Pons (tissue), 1 donor: ENCODE data around the gene ROCK1.
"Not testable (repeated sequence)": the region's sequence is repeated elsewhere in the genome, so short reads cannot be mapped to it uniquely, and the experiment has no call there.

ENCODE experiments used
- DNase-seq: peaks from one replicate; pipeline ENCODE4 v3.0.0-alpha.2; 2016; ENCODE audit warnings: low spot score

The ROCK1 gene

DNA sequence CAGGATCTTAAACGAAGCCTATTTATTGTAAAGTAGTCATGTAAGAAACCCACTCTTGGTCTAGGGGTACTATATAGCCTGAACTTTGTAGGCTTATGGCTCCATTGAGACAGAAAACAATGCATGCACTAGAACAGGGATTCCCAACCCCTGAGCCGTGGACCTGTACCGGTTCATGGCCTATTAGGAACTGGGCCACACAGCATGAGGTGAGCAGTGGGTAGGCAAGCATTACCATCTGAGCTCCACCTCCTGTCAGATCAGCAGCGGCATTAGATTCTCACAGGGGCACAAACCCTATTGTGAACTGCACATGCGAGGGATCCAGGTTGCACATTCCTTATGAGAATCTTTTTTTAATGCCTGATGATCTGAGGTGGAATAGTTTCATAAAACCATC is 59.2 kb downstream of the ROCK1 start:
- DNase-seq = no peak

DNA sequence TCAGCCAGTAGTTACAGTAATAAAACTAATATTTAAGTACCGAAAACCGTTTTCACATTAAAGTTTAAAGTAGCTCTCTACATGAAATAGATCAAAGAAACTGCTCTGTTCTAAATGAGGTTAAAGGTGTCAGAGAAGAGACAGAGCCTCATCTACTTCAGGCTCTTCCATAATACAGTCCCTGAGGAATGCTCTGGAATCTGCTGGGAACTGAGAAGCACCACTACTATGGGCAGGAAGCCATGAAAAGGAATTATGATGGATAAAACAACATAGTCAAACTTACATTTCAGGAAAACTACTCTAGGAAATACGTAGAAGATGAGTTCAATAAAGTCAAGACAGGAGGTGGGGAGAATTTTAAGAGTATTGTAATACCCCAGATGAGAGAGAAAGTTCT is 60.0 kb downstream of the ROCK1 start:
- no peak for DNase-seq

DNA sequence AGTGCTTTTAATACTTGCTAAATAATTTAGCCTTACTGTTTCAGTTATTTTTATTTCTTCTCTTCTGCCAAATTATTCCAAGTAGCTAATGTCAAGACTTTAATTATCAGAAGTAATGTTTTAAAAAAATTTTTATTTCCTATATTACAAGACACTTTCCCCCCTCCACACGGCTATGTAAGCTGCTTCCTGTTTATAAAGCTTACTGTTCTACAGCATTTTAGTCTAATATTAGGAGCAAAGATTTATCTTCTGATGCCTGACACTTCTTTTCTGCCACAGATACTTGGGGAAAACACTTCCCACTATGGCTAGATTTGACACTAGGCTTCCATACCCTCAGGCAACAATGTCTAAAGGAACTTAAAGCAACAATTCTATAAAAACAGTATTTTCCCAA is 62.3 kb downstream of the ROCK1 start:
- DNase-seq = no peak

DNA sequence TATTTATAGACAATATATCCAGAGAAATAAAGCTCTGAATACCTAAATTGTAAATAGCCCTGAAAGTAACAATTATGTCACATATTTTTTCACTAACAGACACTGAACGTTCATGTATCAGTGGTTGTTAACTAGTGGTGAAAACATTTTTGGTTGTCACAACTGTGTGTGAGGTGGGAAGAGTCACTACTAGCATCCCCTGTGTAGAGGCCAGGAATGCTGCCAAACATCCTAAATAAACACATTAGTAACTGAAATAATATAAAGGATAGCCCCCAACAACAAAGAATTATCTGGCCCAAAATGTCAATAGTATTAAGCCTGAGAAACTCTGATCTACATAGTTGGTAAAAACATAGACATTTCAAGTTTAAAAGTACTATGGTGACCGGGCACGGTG is 64.5 kb downstream of the ROCK1 start:
- DNase-seq = no peak

DNA sequence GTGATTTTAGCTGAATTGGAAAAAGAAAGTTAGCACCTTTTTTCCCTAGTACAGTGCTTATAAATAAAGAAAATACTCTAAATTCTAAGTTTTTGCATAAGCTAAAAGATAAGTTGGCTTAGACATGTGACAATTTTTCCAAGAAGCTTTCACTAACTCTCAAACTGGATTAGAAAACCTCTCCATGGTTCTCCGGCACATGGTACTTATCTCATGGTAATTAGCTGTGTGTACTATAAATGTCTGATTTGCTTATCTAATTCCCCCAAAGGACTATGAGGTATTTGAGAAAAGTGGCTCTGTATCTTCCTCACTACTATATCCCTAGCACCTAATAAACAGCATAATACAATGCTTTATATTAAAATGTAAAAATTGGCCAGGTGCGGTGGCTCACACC is 71.1 kb downstream of the ROCK1 start:
- no peak for DNase-seq

DNA sequence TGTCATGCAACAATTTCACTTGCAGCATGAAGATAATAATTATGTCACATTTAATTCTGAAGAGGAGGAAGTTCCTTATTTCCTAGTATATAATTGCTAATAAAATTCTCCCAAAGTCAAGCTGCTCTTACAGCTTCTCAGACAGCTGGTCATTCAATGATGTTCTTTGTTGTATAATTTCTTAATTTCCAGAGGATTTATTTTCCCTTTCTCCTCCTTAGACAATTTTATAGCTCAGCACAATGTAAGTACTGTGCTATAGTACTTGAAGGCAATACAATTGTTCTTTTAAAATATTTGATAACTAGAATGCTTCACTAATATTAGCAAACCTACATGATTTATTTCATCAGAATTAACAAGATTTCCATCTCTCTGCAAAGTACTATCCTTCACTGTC is 73.4 kb downstream of the ROCK1 start:
- DNase-seq = no peak

DNA sequence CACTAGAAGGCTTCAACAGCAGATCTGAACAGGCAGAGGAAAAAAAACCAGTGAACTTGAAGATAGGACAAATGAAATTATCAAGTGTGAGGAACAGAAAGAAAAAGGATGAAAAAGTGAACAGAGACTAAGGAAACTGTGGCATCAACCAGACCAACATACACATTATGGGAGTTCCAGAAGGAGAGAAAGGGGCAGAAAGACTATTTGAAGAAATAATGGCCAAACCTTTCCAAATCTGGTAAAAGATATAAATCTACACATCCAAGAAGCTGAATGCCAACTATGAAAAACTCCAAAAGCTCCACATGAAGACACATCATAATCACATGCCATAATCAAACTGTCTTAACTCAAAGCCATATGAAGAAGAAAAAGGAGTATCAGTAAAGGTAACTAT is 79.8 kb downstream of the ROCK1 start:
- no peak for DNase-seq

DNA sequence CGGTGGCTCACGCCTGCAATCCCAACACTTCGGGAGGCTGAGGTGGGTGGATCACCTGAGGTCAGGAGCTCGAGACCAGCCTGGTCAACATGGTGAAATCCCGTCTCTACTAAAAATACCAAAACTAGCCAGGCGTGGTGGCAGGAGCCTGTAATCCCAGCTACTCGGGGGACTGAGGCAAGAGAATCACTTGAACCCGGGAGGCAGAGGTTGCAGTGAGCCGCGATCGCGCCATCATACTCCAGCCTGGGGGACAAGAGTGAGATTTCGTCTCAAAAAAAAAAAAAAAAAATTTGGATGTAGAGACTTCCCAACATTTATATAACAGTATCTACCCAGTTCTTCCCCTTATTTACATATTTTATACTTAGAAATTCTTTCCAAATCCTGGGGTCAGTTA is 93.4 kb downstream of the ROCK1 start:
- not testable (repeated sequence) for DNase-seq

DNA sequence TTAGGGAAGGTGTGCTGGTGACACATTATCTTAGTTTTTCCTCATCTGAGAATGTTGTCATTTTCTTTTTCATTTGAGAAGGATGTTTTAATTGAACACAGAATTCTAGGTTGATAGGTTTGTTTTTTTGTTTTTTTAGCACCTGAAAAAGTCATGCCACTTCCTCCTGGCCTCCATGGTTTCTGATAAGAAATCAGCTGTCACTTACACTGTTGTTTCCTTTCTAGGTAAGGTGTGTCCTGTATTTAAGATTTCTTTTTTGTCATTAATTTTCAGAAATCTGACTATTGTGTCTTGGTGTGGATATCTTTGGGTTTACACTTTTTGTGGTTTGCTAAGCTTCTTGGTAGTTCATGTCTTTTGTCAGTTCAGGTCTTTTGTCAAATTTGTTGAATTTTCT is 99.3 kb downstream of the ROCK1 start:
- DNase-seq = no peak

DNA sequence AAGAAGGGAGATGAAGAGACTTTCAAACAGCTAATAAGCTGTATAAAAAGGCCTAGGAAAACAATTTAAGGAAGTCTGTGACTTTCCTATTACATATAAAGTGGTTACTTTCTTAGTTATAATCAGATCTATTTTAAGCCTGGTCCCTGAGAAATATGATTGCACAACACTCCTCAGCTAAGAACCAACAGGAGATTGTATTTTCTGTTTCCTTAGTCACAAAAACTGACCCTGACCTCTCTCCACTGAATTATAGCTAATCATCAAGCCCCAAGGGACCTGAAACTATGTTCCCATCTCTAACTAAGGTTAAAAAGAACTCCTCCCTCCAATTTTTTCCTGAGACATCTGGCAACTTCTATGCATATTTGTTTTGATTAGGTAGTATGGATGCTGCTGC is 106.9 kb downstream of the ROCK1 start:
- peak; percentile 10 for DNase-seq

DNA sequence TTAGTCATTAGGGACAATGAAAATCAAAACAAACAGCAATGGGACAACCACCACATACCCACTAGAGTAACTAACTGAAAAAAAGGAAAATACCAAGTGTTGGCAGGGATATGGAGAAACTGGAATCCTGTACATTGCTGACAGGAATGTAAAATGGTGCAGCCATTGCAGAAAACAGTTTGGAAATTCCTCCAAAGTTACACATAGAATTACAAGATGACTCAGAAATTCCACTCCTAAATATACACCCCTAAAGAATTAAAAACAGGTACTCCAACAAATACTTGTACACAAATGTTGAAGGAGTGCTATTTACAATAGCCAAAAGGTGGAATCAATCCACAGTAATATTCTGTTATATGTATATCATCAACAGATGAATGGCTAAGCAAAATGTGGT is 110.9 kb downstream of the ROCK1 start:
- no peak for DNase-seq

DNA sequence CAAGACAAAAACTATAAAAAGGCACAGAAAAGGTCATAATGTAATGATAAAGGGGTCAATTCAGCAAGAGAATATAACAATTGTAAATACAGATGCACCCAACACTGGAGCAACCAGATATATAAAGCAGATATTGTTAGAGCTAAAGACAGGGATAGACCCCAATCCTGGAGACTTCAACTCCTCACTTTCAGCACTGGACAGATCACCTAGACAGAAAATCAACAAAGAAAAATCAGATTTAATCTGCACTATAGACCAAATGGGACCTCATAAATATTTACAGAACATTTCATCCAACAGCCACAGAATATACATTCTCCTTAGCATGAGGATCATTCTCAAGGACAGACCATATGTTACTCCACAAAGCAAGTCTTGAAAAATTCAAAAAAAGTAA is 114.2 kb downstream of the ROCK1 start:
- no peak for DNase-seq

DNA sequence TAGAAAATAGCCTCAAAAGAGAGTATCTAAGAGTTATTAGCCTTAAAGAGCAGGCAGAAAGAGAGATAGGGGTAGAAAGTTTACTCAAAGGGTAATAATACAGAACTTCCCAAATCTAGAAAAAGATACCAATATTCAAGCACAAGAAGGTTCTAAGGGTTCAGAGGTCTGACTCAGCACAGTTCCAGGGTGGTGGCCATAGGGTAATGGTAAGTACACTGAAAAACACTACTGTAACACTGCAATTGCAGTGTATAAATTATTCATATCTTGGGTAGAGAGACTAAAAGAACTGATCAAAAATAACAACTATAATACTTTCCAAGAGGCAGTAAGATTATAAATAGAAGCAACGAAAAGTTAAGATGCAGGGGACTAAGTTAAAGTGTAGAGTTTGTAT is 115.2 kb downstream of the ROCK1 start:
- no peak for DNase-seq

DNA sequence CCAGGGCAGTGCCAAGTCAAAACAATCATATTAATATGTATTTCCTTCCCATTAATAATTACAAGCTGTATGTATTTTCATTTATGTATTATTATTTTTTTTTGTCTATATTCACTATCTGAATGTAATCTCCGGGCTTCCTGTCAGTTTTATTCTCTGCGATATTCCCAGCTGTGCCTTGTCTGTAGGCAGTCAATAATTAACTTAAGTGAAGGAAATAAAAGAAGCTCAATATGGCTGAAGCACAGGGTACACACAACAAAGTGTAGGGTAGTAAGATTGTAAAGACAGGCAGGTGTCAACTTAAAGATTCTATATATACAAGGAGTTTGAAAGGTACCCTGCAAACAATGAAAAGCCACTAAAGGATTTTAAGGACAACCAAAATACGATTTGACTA is 122.9 kb downstream of the ROCK1 start:
- no peak for DNase-seq

DNA sequence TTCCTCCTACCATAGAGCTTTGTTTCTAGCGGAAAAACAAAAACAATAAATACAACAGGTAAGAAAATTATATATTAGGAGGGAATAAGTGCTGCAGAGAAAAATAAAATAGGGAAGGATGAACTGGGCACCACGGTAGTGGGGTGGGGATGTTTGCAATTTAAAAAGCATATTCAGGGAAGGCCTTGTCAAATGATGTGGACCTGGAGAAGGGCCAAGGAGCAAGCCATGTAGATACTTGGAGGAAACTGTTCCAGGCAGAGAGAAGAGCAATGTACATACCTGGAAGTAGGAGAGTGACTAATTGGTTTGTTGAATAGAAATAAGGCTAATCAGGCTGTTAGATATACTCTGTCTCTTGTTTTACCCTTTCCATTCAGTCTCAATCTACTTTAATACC is 136.5 kb downstream of the ROCK1 start:
- no peak for DNase-seq

DNA sequence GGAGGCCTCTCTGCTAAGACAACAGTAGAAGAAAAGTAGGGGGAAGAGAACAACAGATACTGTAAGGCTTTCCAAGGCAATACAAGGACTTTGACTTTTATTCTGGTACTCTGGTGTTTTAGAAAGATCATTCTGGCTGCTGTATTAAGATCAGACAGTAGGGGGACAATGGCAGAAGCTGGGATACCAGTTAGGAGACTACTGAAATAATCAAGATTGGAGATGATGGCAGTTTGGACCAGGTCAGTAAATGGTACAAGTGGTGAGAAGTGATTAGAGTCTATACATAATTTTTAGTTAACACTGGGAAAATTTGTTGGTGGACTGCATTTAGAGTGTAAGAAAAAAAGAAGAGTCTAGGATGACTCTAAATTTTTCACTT is 139.7 kb downstream of the ROCK1 start:
- no peak for DNase-seq

DNA sequence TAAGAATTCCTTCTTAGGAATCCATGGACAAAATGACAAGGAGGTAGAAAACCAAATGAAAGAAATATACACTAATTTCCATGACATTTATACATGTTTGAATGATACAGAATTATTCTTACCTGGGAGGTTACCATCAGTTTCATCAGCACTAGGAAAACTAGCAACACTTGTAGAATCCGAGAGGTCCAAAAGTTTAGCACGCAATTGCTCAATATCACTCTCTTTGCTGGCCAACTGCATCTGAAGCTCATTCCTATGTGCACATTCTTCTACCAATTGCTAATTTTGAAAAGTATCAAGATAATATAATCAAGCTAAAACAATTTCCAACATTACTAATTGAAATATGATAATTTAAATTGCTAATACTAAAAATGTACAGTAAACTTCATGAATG is 144.8 kb downstream of the ROCK1 start:
- no peak for DNase-seq

DNA sequence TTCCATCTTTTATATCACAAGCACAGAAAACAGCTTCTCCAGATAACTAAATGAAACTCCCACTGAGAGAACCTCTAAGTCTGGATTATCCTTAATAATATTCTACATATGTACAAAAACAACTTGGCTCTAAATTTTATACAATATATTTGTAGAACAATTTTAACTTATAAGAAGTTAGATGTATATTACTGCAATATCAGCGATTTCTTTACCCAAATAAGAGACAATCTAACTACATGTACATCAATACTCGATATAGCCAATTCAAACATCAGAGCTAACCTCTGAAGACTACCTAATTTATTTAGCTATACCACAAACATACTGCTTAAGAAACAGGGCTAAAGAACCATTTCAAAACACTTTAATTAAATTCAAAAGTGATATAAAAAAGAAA is 148.6 kb downstream of the ROCK1 start:
- DNase-seq = no peak

DNA sequence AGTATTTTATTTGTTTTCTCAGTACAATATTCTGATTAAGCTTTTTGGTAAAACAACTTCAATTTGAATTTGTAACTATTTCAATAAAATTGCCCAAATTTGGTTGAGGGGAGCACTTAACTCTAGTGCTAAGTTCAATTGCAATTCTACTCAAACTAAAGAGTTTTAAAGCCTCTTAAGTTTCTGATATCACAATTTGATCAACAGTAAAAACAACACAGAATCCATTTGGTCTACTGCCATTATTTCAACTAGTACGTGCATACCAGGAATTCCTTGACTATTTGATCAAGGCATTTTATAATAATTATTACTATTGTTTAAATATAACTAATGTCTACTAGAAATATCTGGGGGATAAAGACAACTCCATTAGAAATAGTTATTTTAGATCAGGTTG is 150.9 kb downstream of the ROCK1 start:
- DNase-seq = no peak

DNA sequence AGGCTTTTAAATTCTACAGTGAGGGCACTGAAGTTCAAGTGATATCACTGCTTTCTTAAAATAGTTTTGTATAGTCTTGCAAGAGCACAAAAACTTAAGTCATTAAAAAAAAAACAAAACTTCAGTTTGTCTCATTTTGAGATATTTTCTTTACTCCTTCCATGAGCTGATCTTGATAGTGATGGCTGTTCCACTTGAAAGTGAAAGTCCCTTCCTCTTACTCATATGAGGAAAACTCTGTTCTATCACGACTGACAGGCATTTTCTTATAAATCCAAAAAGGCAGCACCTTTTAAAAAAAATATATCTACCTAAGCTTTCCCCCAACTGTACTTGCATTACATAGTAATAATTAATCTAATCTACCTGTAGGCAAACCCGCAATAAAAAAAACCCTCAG is 160.8 kb downstream of the ROCK1 start:
- not testable (repeated sequence) for DNase-seq
